ENCODE data around the gene CCT5. TPM values are rescaled to one million over a fixed set of nuclear protein-coding genes. Genes with fewer than 3 reads are reported as not detected.

The CCT5 gene
- total RNA-seq, 1 donor from 2014 or later: 223 TPM

- TF ChIP-seq CTCF (IDR thresholded peaks at IDR 0.05; ENCODE audit: unreplicated experiment): no peak
- Mint-ChIP-seq H3K4me3 (ENCODE audit: low read depth) (no peak overlapping the region), H3K27me3 (no peaks in the 10 kb centered on the region), H3K36me3 (ENCODE audit: insufficient read depth) (peaks cover 8% of the 10 kb centered on the region), H3K4me1 (ENCODE audit: low read depth) (peaks cover 6% of the 10 kb centered on the region), H3K27ac (no peak overlapping the region), H3K9me3 (ENCODE audit: low read depth) (peaks cover 10% of the 10 kb centered on the region)
- no peak for DNase-seq (ENCODE audit: low spot score, unreplicated experiment)
These were observed 44.0 kb downstream of the CCT5 start for GRCh38 chr5:10293907-10294662.

- H3K4me1 Mint-ChIP-seq (ENCODE audit: low read depth): peaks cover 6% of the 10 kb centered on the region
- peaks cover 8% of the 10 kb centered on the region for H3K9me3 Mint-ChIP-seq (ENCODE audit: low read depth)
- no peak for TF ChIP-seq CTCF (IDR thresholded peaks at IDR 0.05; ENCODE audit: unreplicated experiment)
- no peaks in the 10 kb centered on the region for H3K27me3 Mint-ChIP-seq
- no peak for DNase-seq (ENCODE audit: low spot score, unreplicated experiment)
- H3K27ac Mint-ChIP-seq: no peak overlapping the region
- H3K36me3 Mint-ChIP-seq (ENCODE audit: insufficient read depth): peaks cover 7% of the 10 kb centered on the region
- no peak overlapping the region for H3K4me3 Mint-ChIP-seq (ENCODE audit: low read depth)
These were observed 45.7 kb downstream of the CCT5 start for GRCh38 chr5:10295619-10296326.

GRCh38 chr5:10297646-10298204, 47.6 kb downstream of the CCT5 start:
- DNase-seq (ENCODE audit: low spot score, unreplicated experiment): no peak
- H3K4me1 Mint-ChIP-seq (ENCODE audit: low read depth): peaks cover 6% of the 10 kb centered on the region
- H3K4me3 Mint-ChIP-seq (ENCODE audit: low read depth): no peak overlapping the region
- TF ChIP-seq CTCF (IDR thresholded peaks at IDR 0.05; ENCODE audit: unreplicated experiment): no peak
- no peak overlapping the region for H3K27ac Mint-ChIP-seq
- H3K9me3 Mint-ChIP-seq (ENCODE audit: low read depth): peaks cover 4% of the 10 kb centered on the region
- peaks cover 4% of the 10 kb centered on the region for H3K36me3 Mint-ChIP-seq (ENCODE audit: insufficient read depth)
- H3K27me3 Mint-ChIP-seq: no peaks in the 10 kb centered on the region

- no peak overlapping the region for H3K27ac Mint-ChIP-seq
- peaks cover 14% of the 10 kb centered on the region for H3K4me1 Mint-ChIP-seq (ENCODE audit: low read depth)
- H3K27me3 Mint-ChIP-seq: no peaks in the 10 kb centered on the region
- TF ChIP-seq CTCF (IDR thresholded peaks at IDR 0.05; ENCODE audit: unreplicated experiment): no peak
- peaks cover 8% of the 10 kb centered on the region for H3K9me3 Mint-ChIP-seq (ENCODE audit: low read depth)
- no peak overlapping the region for H3K4me3 Mint-ChIP-seq (ENCODE audit: low read depth)
- no peak for DNase-seq (ENCODE audit: low spot score, unreplicated experiment)
- H3K36me3 Mint-ChIP-seq (ENCODE audit: insufficient read depth): peaks cover 5% of the 10 kb centered on the region
These were observed 50.2 kb downstream of the CCT5 start for GRCh38 chr5:10300246-10300645.

- DNase-seq (ENCODE audit: low spot score, unreplicated experiment): no peak
- Mint-ChIP-seq H3K27me3 (no peaks in the 10 kb centered on the region), H3K4me3 (ENCODE audit: low read depth) (no peak overlapping the region), H3K4me1 (ENCODE audit: low read depth) (peaks cover 17% of the 10 kb centered on the region), H3K36me3 (ENCODE audit: insufficient read depth) (peaks cover 5% of the 10 kb centered on the region), H3K27ac (no peak overlapping the region), H3K9me3 (ENCODE audit: low read depth) (peaks cover 8% of the 10 kb centered on the region)
- no peak for TF ChIP-seq CTCF (IDR thresholded peaks at IDR 0.05; ENCODE audit: unreplicated experiment)
These were observed 51.2 kb downstream of the CCT5 start for GRCh38 chr5:10301266-10301665.

Measured in progenitor cell of endocrine pancreas (in vitro differentiated cells).